Karpas-422 (cell line): ENCODE measurements around the gene NMUR2. TPM values are rescaled to one million over a fixed set of nuclear protein-coding genes. Genes with fewer than 3 reads are reported as not detected.

ENCODE experiments used
- DNase-seq: peaks from one replicate; pipeline ENCODE4 v3.0.0-alpha.2; 2015
- H2AFZ ChIP-seq: fragments of 200-600 bp; sonication (generic); 2 replicates; pipeline ENCODE4 v1.6.1; 2014; ENCODE audit warnings: antibody characterized with exemption, low read length, mixed read lengths
- H3K27ac ChIP-seq: fragments of 200-600 bp; sonication (generic); 2 replicates; pipeline ENCODE4 v1.5.1; 2014; ENCODE audit warnings: mild to moderate bottlenecking, low read length, moderate library complexity
- H3K27me3 ChIP-seq: fragments of 200-600 bp; sonication (generic); 2 replicates; pipeline ENCODE4 v1.6.1; 2014; ENCODE audit warnings: low read length, mixed read lengths
- H3K36me3 ChIP-seq: fragments of 200-600 bp; sonication (generic); 2 replicates; pipeline ENCODE4 v1.6.1; 2014; ENCODE audit warnings: low read length, mixed read lengths; ENCODE audit not compliant: insufficient read depth
- H3K4me1 ChIP-seq: fragments of 200-600 bp; sonication (generic); 2 replicates; pipeline ENCODE4 v1.6.1; 2014; ENCODE audit warnings: mild to moderate bottlenecking, low read length, mixed read lengths
- H3K4me2 ChIP-seq: fragments of 200-600 bp; sonication (generic); 2 replicates; pipeline ENCODE4 v1.6.1; 2014; ENCODE audit warnings: low read length, low read depth, mild to moderate bottlenecking; ENCODE audit not compliant: poor library complexity, severe bottlenecking
- H3K4me3 ChIP-seq: fragments of 200-600 bp; sonication (generic); 2 replicates; pipeline ENCODE4 v1.5.1; 2014; ENCODE audit warnings: mild to moderate bottlenecking, antibody characterized with exemption, low read length, mixed read lengths
- H3K79me2 ChIP-seq: fragments of 200-600 bp; sonication (generic); 2 replicates; pipeline ENCODE4 v1.6.1; 2014; ENCODE audit warnings: mild to moderate bottlenecking, low read length, mixed read lengths
- H3K9ac ChIP-seq: fragments of 200-600 bp; sonication (generic); 2 replicates; pipeline ENCODE4 v1.6.0; 2014; ENCODE audit warnings: low read length
- H3K9me2 ChIP-seq: fragments of 200-600 bp; sonication (generic), shearing (Covaris generic); replicated peaks from 2 replicates; pipeline ENCODE4 v1.6.0; 2014; ENCODE audit warnings: mild to moderate bottlenecking, low read length, moderate library complexity; ENCODE audit not compliant: insufficient read depth
- H3K9me3 ChIP-seq: fragments of 300-700, 200-600 bp; sonication (generic); 2 replicates; pipeline ENCODE4 v1.6.1; 2014; ENCODE audit warnings: low read length, mixed read lengths
- H4K20me1 ChIP-seq: fragments of 200-600 bp; sonication (generic); 2 replicates; pipeline ENCODE4 v1.6.1; 2014; ENCODE audit warnings: mild to moderate bottlenecking, antibody characterized with exemption, low read length, low read depth; ENCODE audit not compliant: insufficient read depth
- total RNA-seq: library from RNA; depleted of rRNA; stranded (reverse); fragments of >200 nt; shearing (Covaris generic); gene quantifications from 2 replicates; pipeline ENCODE4 v1.2.3, GENCODE V29; 2014; ENCODE audit warnings: low replicate concordance

NMUR2 gene
- total RNA-seq, 1 experiment from 2014 or later: not detected

GRCh38 chr5:152366716-152367115 lies 38.4 kb downstream of the NMUR2 start:
- Histone ChIP-seq H3K27me3 (no peaks in the 10 kb centered on the region), H3K9me2 (no peaks in the 10 kb centered on the region), H3K4me1 (no peaks in the 10 kb centered on the region), H2AFZ (no peak overlapping the region), H3K9ac (no peak overlapping the region), H3K4me2 (no peak overlapping the region), H3K79me2 (no peaks in the 10 kb centered on the region), H3K36me3 (no peaks in the 10 kb centered on the region), H3K4me3 (no peak overlapping the region), H3K27ac (no peak overlapping the region), H3K9me3 (no peaks in the 10 kb centered on the region), H4K20me1 (no peaks in the 10 kb centered on the region)
- no peak for DNase-seq

- H3K9me2 ChIP-seq: no peaks in the 10 kb centered on the region
- H3K4me3 ChIP-seq: no peak overlapping the region
- no peak overlapping the region for H3K9ac ChIP-seq
- H4K20me1 ChIP-seq: no peaks in the 10 kb centered on the region
- H2AFZ ChIP-seq: no peak overlapping the region
- H3K9me3 ChIP-seq: no peaks in the 10 kb centered on the region
- no peak for DNase-seq
- no peak overlapping the region for H3K4me2 ChIP-seq
- H3K79me2 ChIP-seq: no peaks in the 10 kb centered on the region
- no peak overlapping the region for H3K27ac ChIP-seq
- H3K4me1 ChIP-seq: no peaks in the 10 kb centered on the region
- H3K36me3 ChIP-seq: no peaks in the 10 kb centered on the region
- H3K27me3 ChIP-seq: no peaks in the 10 kb centered on the region
These were observed 40.2 kb downstream of the NMUR2 start for GRCh38 chr5:152364899-152365298.

GRCh38 chr5:152364172-152364571 lies 40.9 kb downstream of the NMUR2 start:
- H4K20me1 ChIP-seq: no peaks in the 10 kb centered on the region
- no peak overlapping the region for H3K27ac ChIP-seq
- H3K4me3 ChIP-seq: no peak overlapping the region
- H3K27me3 ChIP-seq: no peaks in the 10 kb centered on the region
- H3K4me2 ChIP-seq: no peak overlapping the region
- H3K36me3 ChIP-seq: no peaks in the 10 kb centered on the region
- H3K79me2 ChIP-seq: no peaks in the 10 kb centered on the region
- H3K9me3 ChIP-seq: no peaks in the 10 kb centered on the region
- H3K9ac ChIP-seq: no peak overlapping the region
- H2AFZ ChIP-seq: no peak overlapping the region
- H3K9me2 ChIP-seq: no peaks in the 10 kb centered on the region
- DNase-seq: no peak
- no peaks in the 10 kb centered on the region for H3K4me1 ChIP-seq

GRCh38 chr5:152358861-152359568 lies 46.1 kb downstream of the NMUR2 start:
- Histone ChIP-seq H3K4me3 (no peak overlapping the region), H3K9ac (no peak overlapping the region), H3K4me1 (no peaks in the 10 kb centered on the region), H3K9me2 (no peaks in the 10 kb centered on the region), H3K36me3 (no peaks in the 10 kb centered on the region), H3K27ac (no peak overlapping the region), H3K79me2 (no peaks in the 10 kb centered on the region), H3K9me3 (no peaks in the 10 kb centered on the region), H3K27me3 (no peaks in the 10 kb centered on the region), H4K20me1 (no peaks in the 10 kb centered on the region), H2AFZ (no peak overlapping the region), H3K4me2 (no peak overlapping the region)
- DNase-seq: no peak

- Histone ChIP-seq H3K4me3 (no peak overlapping the region), H3K9me3 (no peaks in the 10 kb centered on the region), H2AFZ (no peak overlapping the region), H3K36me3 (no peaks in the 10 kb centered on the region), H4K20me1 (no peaks in the 10 kb centered on the region), H3K9ac (no peak overlapping the region), H3K27me3 (no peaks in the 10 kb centered on the region), H3K4me2 (no peak overlapping the region), H3K79me2 (no peaks in the 10 kb centered on the region), H3K27ac (no peak overlapping the region), H3K4me1 (no peaks in the 10 kb centered on the region), H3K9me2 (no peaks in the 10 kb centered on the region)
- no peak for DNase-seq
These were observed 48.6 kb downstream of the NMUR2 start for GRCh38 chr5:152356506-152356905.

GRCh38 chr5:152355061-152355460 lies 50.0 kb downstream of the NMUR2 start:
- Histone ChIP-seq H3K27me3 (no peaks in the 10 kb centered on the region), H3K27ac (no peak overlapping the region), H3K36me3 (no peaks in the 10 kb centered on the region), H3K9ac (no peak overlapping the region), H4K20me1 (no peaks in the 10 kb centered on the region), H3K4me1 (no peaks in the 10 kb centered on the region), H2AFZ (no peak overlapping the region), H3K4me3 (no peak overlapping the region), H3K9me3 (no peaks in the 10 kb centered on the region), H3K4me2 (no peak overlapping the region), H3K9me2 (no peaks in the 10 kb centered on the region), H3K79me2 (no peaks in the 10 kb centered on the region)
- no peak for DNase-seq

GRCh38 chr5:152353001-152353400 lies 52.1 kb downstream of the NMUR2 start:
- H3K9me3 ChIP-seq: no peaks in the 10 kb centered on the region
- no peak overlapping the region for H3K9ac ChIP-seq
- H3K4me3 ChIP-seq: no peak overlapping the region
- no peaks in the 10 kb centered on the region for H3K9me2 ChIP-seq
- H4K20me1 ChIP-seq: no peaks in the 10 kb centered on the region
- no peak overlapping the region for H2AFZ ChIP-seq
- DNase-seq: no peak
- no peak overlapping the region for H3K4me2 ChIP-seq
- H3K27me3 ChIP-seq: no peaks in the 10 kb centered on the region
- H3K79me2 ChIP-seq: no peaks in the 10 kb centered on the region
- H3K4me1 ChIP-seq: no peaks in the 10 kb centered on the region
- H3K27ac ChIP-seq: no peak overlapping the region
- no peaks in the 10 kb centered on the region for H3K36me3 ChIP-seq

- Histone ChIP-seq H4K20me1 (no peaks in the 10 kb centered on the region), H3K36me3 (no peaks in the 10 kb centered on the region), H3K4me1 (no peaks in the 10 kb centered on the region), H3K79me2 (no peaks in the 10 kb centered on the region), H3K4me3 (no peak overlapping the region), H2AFZ (no peak overlapping the region), H3K9me3 (no peaks in the 10 kb centered on the region), H3K4me2 (no peak overlapping the region), H3K9me2 (no peaks in the 10 kb centered on the region), H3K27me3 (no peaks in the 10 kb centered on the region), H3K9ac (no peak overlapping the region), H3K27ac (no peak overlapping the region)
- DNase-seq: peak; percentile 75
These were observed 55.2 kb downstream of the NMUR2 start for GRCh38 chr5:152349683-152350526.
